Neural progenitor cell (in vitro differentiated cells): ENCODE measurements around the gene LRRC8A. TPM values are rescaled to one million over a fixed set of nuclear protein-coding genes. Genes with fewer than 3 reads are reported as not detected.

Experiments
- DNase-seq: peaks from one replicate; pipeline ENCODE4 v3.0.0-alpha.2; 2016; ENCODE audit warnings: low spot score
- H2AFZ ChIP-seq: fragments of 200-600 bp; sonication (generic); replicated peaks from 2 replicates; pipeline ENCODE4 v1.6.1; 2016; ENCODE audit warnings: antibody characterized with exemption
- H3F3A ChIP-seq: fragments of 200-600 bp; sonication (generic); 2 replicates; pipeline ENCODE4 v1.6.1; 2016; ENCODE audit warnings: antibody characterized with exemption, low read depth
- H3K27ac ChIP-seq: fragments of 200-600 bp; sonication (generic); 2 replicates; pipeline ENCODE4 v1.5.1; 2016; ENCODE audit warnings: mild to moderate bottlenecking
- H3K27me3 ChIP-seq: fragments of 200-600 bp; sonication (generic); 2 replicates; pipeline ENCODE4 v1.6.1; 2016; ENCODE audit warnings: mild to moderate bottlenecking, moderate library complexity
- H3K36me3 ChIP-seq: fragments of 200-600 bp; sonication (generic); 2 replicates; pipeline ENCODE4 v1.5.1; 2016
- H3K4me1 ChIP-seq: fragments of 200-600 bp; sonication (generic); 2 replicates; pipeline ENCODE4 v1.6.1; 2016; ENCODE audit warnings: mixed run types
- H3K4me2 ChIP-seq: fragments of 200-600 bp; sonication (generic); 2 replicates; pipeline ENCODE4 v1.6.1; 2016
- H3K4me3 ChIP-seq: fragments of 200-600 bp; sonication (generic); 2 replicates; pipeline ENCODE4 v1.5.1; 2016
- H3K79me2 ChIP-seq: fragments of 200-600 bp; sonication (generic); 2 replicates; pipeline ENCODE4 v1.6.1; 2016; ENCODE audit warnings: low read depth
- H3K9ac ChIP-seq: fragments of 200-600 bp; sonication (generic); 2 replicates; pipeline ENCODE4 v1.6.1; 2016
- H3K9me3 ChIP-seq: fragments of 200-600 bp; sonication (generic); 2 replicates; pipeline ENCODE4 v1.5.1; 2016; ENCODE audit warnings: low read depth
- H4K20me1 ChIP-seq: fragments of 200-600 bp; sonication (generic); 2 replicates; pipeline ENCODE4 v1.6.1; 2016; ENCODE audit warnings: low read depth
- H3K27ac Mint-ChIP-seq: 3 replicates; pipeline ENCODE4 v1.8.0; 2021; ENCODE audit warnings: mixed read lengths
- H3K27me3 Mint-ChIP-seq: 2 replicates; pipeline ENCODE4 v1.8.0; 2022; ENCODE audit warnings: low read depth, mild to moderate bottlenecking, inconsistent platforms, moderate library complexity, mixed read lengths; ENCODE audit not compliant: insufficient read depth
- H3K36me3 Mint-ChIP-seq: 3 replicates; pipeline ENCODE4 v1.8.0; 2021; ENCODE audit warnings: mixed read lengths
- H3K4me1 Mint-ChIP-seq: 3 replicates; pipeline ENCODE4 v1.8.0; 2021; ENCODE audit warnings: mixed read lengths
- H3K4me3 Mint-ChIP-seq: 3 replicates; pipeline ENCODE4 v1.8.0; 2021; ENCODE audit warnings: mild to moderate bottlenecking, moderate library complexity, mixed read lengths
- H3K9me3 Mint-ChIP-seq: 3 replicates; pipeline ENCODE4 v1.8.0; 2020; ENCODE audit warnings: mixed read lengths
- EZH2 ChIP-seq: fragments of 200-600 bp; sonication (generic); IDR thresholded peaks from 2 replicates; pipeline ENCODE4 v1.6.1; 2017; ENCODE audit warnings: antibody characterized with exemption, mild to moderate bottlenecking, moderate library complexity
- EZH2phosphoT487 ChIP-seq: fragments of 200-600 bp; sonication (generic); IDR thresholded peaks from 2 replicates; pipeline ENCODE4 v1.6.1; 2017; ENCODE audit warnings: antibody characterized with exemption
- total RNA-seq: library from RNA; depleted of rRNA; stranded (reverse); fragments of >200 nt; gene quantifications from 2 replicates; pipeline ENCODE4 v1.2.3, GENCODE V29; 2015; ENCODE audit warnings: low replicate concordance
- TF ChIP-seq, protein P1 (sequence below): fragments of 200-600 bp; sonication (generic); IDR thresholded peaks from 2 replicates; pipeline ENCODE4 v1.5.1; 2017; ENCODE audit warnings: antibody characterized with exemption, mild to moderate bottlenecking

Gene LRRC8A
- total RNA-seq, 1 donor from 2014 or later = 17.1 TPM

DNA sequence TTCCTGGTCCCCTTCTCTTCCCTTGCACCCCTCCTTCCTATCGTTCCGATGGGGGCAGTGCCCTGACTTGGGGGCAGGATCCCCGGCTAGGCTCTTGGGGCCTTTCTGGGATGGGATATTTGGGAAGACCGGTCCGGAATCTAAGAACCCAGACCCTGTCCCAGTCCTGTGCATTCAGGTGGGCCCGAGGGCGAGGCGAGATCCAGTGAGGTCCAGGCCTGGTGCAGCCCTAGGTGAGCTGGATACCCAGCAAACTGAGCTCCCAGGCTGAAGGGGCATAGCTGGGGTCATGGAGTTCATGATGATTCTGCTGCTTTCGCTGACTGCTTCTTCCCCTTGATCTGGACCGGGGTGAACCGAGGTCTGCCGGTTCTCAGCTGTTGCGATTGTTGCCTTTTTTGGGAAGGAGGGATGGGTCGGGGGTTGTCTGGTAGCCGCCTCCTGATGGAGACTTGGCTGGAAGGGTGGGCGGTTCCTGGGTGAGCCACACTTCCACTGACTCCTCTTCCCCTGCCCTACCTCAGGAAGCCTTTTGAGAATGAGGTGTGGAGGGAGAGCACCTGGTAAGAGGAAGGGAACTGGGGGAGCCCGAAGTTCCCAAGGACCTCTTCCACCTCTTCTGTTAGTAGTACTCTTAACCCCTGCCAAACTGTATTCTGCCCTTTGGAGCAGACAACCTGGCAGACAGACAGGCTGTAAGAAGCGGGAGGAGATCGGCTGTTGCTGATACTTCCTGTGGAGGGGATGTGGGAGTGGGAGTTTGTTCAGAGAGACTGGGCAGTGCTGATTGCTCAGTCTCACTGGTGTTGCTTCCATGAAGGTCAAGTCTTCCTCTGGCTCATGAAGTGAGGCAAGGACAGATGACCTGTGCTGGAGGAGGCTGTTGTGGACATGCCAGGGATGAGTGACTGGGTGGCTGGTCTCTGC is 1.0 kb downstream of the LRRC8A start:
- TF ChIP-seq, protein P1, sequence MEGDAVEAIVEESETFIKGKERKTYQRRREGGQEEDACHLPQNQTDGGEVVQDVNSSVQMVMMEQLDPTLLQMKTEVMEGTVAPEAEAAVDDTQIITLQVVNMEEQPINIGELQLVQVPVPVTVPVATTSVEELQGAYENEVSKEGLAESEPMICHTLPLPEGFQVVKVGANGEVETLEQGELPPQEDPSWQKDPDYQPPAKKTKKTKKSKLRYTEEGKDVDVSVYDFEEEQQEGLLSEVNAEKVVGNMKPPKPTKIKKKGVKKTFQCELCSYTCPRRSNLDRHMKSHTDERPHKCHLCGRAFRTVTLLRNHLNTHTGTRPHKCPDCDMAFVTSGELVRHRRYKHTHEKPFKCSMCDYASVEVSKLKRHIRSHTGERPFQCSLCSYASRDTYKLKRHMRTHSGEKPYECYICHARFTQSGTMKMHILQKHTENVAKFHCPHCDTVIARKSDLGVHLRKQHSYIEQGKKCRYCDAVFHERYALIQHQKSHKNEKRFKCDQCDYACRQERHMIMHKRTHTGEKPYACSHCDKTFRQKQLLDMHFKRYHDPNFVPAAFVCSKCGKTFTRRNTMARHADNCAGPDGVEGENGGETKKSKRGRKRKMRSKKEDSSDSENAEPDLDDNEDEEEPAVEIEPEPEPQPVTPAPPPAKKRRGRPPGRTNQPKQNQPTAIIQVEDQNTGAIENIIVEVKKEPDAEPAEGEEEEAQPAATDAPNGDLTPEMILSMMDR = no peak
- TF ChIP-seq EZH2phosphoT487 (no peak), EZH2 (no peak)
- Histone ChIP-seq H4K20me1 (peaks cover 57% of the 10 kb centered on the region), H3K27ac (peak overlapping the region; percentile 59), H3K4me3 (peak overlapping the region; percentile 89), H2AFZ (peak overlapping the region; percentile 83), H3K4me1 (peaks cover 7% of the 10 kb centered on the region), H3K4me2 (peak overlapping the region; percentile 98), H3K9ac (peak overlapping the region; percentile 97), H3F3A (peaks cover 16% of the 10 kb centered on the region), H3K9me3 (no peaks in the 10 kb centered on the region), H3K27me3 (no peaks in the 10 kb centered on the region), H3K79me2 (peaks cover 76% of the 10 kb centered on the region), H3K36me3 (no peaks in the 10 kb centered on the region)
- Mint-ChIP-seq H3K4me3 (peak overlapping the region; percentile 98), H3K36me3 (peaks cover 2% of the 10 kb centered on the region), H3K27me3 (peaks cover 6% of the 10 kb centered on the region), H3K27ac (peak overlapping the region; percentile 95), H3K4me1 (peaks cover 27% of the 10 kb centered on the region), H3K9me3 (no peaks in the 10 kb centered on the region)
- DNase-seq = peak; percentile 16

GRCh38 chr9:128884164-128884563 is 2.2 kb downstream of the LRRC8A start:
- H3F3A ChIP-seq = peaks cover 18% of the 10 kb centered on the region
- H3K36me3 ChIP-seq = no peaks in the 10 kb centered on the region
- Mint-ChIP-seq H3K9me3 (no peaks in the 10 kb centered on the region), H3K27me3 (peaks cover 7% of the 10 kb centered on the region), H3K4me1 (peaks cover 33% of the 10 kb centered on the region), H3K4me3 (peak overlapping the region; percentile 70), H3K27ac (no peak overlapping the region), H3K36me3 (peaks cover 7% of the 10 kb centered on the region)
- no peak for DNase-seq
- H3K27ac ChIP-seq = no peak overlapping the region
- H2AFZ ChIP-seq = no peak overlapping the region
- H3K4me2 ChIP-seq = no peak overlapping the region
- H4K20me1 ChIP-seq = peaks cover 70% of the 10 kb centered on the region
- H3K9ac ChIP-seq = no peak overlapping the region
- no peaks in the 10 kb centered on the region for H3K9me3 ChIP-seq
- no peaks in the 10 kb centered on the region for H3K27me3 ChIP-seq
- TF ChIP-seq EZH2phosphoT487 (no peak), EZH2 (no peak)
- TF ChIP-seq, protein P1 = no peak
- peaks cover 7% of the 10 kb centered on the region for H3K4me1 ChIP-seq
- H3K4me3 ChIP-seq = no peak overlapping the region
- peaks cover 79% of the 10 kb centered on the region for H3K79me2 ChIP-seq

DNA sequence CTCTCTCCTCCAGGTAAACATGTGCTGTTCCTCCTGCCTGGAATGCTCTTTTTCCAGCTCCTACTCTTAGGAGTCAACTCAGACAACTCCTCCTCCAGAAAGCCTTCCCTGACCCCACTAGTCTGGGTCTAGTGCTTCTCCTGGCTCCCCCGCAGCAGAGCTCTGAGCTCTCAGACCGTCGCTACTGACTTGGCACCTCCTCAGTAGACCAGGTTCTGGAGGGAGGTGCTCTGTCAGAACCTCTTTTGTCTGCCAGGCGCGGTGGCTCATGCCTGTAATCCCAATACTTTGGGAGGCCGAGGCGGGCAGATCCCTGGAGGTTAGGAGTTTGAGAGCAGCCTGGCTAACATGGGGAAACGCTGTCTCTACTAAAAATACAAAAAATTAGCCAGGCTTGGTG is 3.4 kb downstream of the LRRC8A start:
- no peak overlapping the region for H2AFZ ChIP-seq
- H3K79me2 ChIP-seq = peaks cover 73% of the 10 kb centered on the region
- no peak for DNase-seq
- no peaks in the 10 kb centered on the region for H3K9me3 Mint-ChIP-seq
- H3K27me3 ChIP-seq = no peaks in the 10 kb centered on the region
- peaks cover 33% of the 10 kb centered on the region for H3K4me1 Mint-ChIP-seq
- H3F3A ChIP-seq = peaks cover 18% of the 10 kb centered on the region
- peaks cover 7% of the 10 kb centered on the region for H3K36me3 Mint-ChIP-seq
- no peaks in the 10 kb centered on the region for H3K36me3 ChIP-seq
- H3K27ac Mint-ChIP-seq = no peak overlapping the region
- no peak overlapping the region for H3K4me2 ChIP-seq
- H3K27me3 Mint-ChIP-seq = peaks cover 7% of the 10 kb centered on the region
- peaks cover 7% of the 10 kb centered on the region for H3K4me1 ChIP-seq
- TF ChIP-seq EZH2 (no peak), EZH2phosphoT487 (no peak)
- TF ChIP-seq, protein P1 = no peak
- H3K27ac ChIP-seq = no peak overlapping the region
- H4K20me1 ChIP-seq = peaks cover 76% of the 10 kb centered on the region
- H3K4me3 Mint-ChIP-seq = peak overlapping the region; percentile 67
- H3K9ac ChIP-seq = no peak overlapping the region
- no peak overlapping the region for H3K4me3 ChIP-seq
- no peaks in the 10 kb centered on the region for H3K9me3 ChIP-seq
